Body of pancreas (tissue), 4 donors: ENCODE measurements around the gene KIFC3.

Experiments used
- POLR2A ChIP-seq, 3 donors: fragments of 450-650 bp; IDR thresholded peaks; one replicate each; pipeline ENCODE4 v1.6.1; 2016; ENCODE audit warnings: antibody characterized with exemption in 3 of 3, mild to moderate bottlenecking in 2 of 3
- TF ChIP-seq, protein P1 (sequence below), 7 experiments: fragments of 450-650 bp in 4 of 7; fragments of 200-600 bp in 3 of 7; sonication (generic) in 3 of 7; IDR thresholded peaks; one replicate each; pipeline ENCODE4 v1.5.1; 2016 to 2019; ENCODE audit warnings: antibody characterized with exemption in 7 of 7

DNA sequence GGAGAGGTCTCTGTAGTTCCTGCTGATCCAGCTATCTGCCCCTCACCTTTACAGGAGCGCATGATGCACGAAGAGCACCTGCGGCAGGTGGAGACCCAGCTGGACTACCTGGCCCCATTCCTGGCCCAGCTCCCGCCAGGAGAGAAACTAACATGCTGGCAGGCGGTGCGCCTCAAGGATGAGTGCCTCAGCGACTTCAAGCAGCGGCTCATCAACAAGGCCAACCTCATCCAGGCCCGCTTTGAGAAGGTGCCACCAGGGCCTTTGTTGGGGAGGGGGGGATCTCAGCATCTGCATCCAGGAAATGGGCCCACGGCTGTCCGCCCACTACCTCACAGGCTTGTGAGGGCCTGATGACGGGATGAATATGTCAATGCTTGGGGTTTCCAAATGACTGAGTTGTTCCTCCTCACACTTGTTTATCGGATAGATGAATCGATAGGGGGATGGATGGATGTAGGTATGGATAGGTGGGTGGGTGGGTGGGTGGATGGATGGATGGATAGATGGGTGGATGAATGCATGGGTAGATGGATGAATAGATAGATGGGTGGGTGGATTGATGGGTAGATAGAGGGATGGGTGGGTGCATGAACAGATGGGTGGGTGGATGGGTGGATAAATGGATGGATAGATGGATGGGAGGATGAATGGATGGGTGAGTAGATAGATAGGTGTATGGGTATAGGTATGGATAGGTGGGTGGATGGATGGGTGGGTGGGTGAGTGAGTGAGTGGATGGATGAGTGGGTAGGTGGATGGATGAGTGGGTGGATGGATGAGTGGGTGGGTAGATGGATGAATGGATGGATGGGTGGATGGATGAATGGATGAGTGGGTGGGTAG is 73.7 kb downstream of the KIFC3 start:
- TF ChIP-seq, protein P1, sequence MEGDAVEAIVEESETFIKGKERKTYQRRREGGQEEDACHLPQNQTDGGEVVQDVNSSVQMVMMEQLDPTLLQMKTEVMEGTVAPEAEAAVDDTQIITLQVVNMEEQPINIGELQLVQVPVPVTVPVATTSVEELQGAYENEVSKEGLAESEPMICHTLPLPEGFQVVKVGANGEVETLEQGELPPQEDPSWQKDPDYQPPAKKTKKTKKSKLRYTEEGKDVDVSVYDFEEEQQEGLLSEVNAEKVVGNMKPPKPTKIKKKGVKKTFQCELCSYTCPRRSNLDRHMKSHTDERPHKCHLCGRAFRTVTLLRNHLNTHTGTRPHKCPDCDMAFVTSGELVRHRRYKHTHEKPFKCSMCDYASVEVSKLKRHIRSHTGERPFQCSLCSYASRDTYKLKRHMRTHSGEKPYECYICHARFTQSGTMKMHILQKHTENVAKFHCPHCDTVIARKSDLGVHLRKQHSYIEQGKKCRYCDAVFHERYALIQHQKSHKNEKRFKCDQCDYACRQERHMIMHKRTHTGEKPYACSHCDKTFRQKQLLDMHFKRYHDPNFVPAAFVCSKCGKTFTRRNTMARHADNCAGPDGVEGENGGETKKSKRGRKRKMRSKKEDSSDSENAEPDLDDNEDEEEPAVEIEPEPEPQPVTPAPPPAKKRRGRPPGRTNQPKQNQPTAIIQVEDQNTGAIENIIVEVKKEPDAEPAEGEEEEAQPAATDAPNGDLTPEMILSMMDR (IDR thresholded peaks at IDR 0.05): no peak
- no peak for TF ChIP-seq POLR2A (IDR thresholded peaks at IDR 0.05)
